Left kidney (tissue), 2 donors: ENCODE results near the gene MMP27. TPM values are rescaled to one million over a fixed set of nuclear protein-coding genes. Genes with fewer than 3 reads are reported as not detected.
A peak's percentile ranks its signal among the peaks of the same experiment; 100 is the strongest.

Source experiments
- DNase-seq: peaks from one replicate; pipeline ENCODE4 v3.0.0-alpha.2; 2013
- polyA plus RNA-seq: library from polyadenylated mRNA; unstranded; fragments of 120-200 nt; gene quantifications from one replicate; pipeline ENCODE4 v1.2.1, GENCODE V29; 2013; ENCODE audit not compliant: insufficient read length

MMP27 gene
- polyA plus RNA-seq, 1 donor = not detected

GRCh38 chr11:102703826-102704493 lies 1.6 kb downstream of the MMP27 start:
- no peak for DNase-seq

- no peak for DNase-seq
Observed at GRCh38 chr11:102695201-102695600, 10.4 kb downstream of the MMP27 start.

GRCh38 chr11:102685754-102686153 lies 19.8 kb downstream of the MMP27 start:
- DNase-seq = no peak

GRCh38 chr11:102685338-102685737 lies 20.2 kb downstream of the MMP27 start:
- no peak for DNase-seq

GRCh38 chr11:102683277-102683676 lies 22.3 kb downstream of the MMP27 start:
- no peak for DNase-seq

- no peak for DNase-seq
Observed at GRCh38 chr11:102680945-102681344, 24.6 kb downstream of the MMP27 start.

- DNase-seq = no peak
Observed at GRCh38 chr11:102678022-102678421, 27.5 kb downstream of the MMP27 start.

GRCh38 chr11:102676084-102676483 lies 29.5 kb downstream of the MMP27 start:
- no peak for DNase-seq

GRCh38 chr11:102669664-102670063 lies 35.9 kb downstream of the MMP27 start:
- no peak for DNase-seq

GRCh38 chr11:102666331-102666957 lies 39.1 kb downstream of the MMP27 start:
- peak; percentile 34 for DNase-seq

- no peak for DNase-seq
Observed at GRCh38 chr11:102664001-102664752, 41.4 kb downstream of the MMP27 start.

- DNase-seq = no peak
Observed at GRCh38 chr11:102662607-102663006, 43.0 kb downstream of the MMP27 start.

- DNase-seq = no peak
Observed at GRCh38 chr11:102661040-102661439, 44.5 kb downstream of the MMP27 start.

- DNase-seq = no peak
Observed at GRCh38 chr11:102656528-102656927, 49.0 kb downstream of the MMP27 start.

GRCh38 chr11:102655547-102655946 lies 50.0 kb downstream of the MMP27 start:
- no peak for DNase-seq

- DNase-seq = no peak
Observed at GRCh38 chr11:102654761-102655160, 50.8 kb downstream of the MMP27 start.

GRCh38 chr11:102653744-102654291 lies 51.8 kb downstream of the MMP27 start:
- DNase-seq = no peak

- DNase-seq = no peak
Observed at GRCh38 chr11:102647430-102647829, 58.1 kb downstream of the MMP27 start.

- DNase-seq = no peak
Observed at GRCh38 chr11:102643941-102644340, 61.6 kb downstream of the MMP27 start.
